Kidney tubule cell (primary cell): ENCODE results near the gene NUDT4.
"Not testable (repeated sequence)": the region's sequence is repeated elsewhere in the genome, so short reads cannot be mapped to it uniquely, and the experiment has no call there.

ENCODE experiments used
- DNase-seq: peaks from one replicate; pipeline ENCODE4 v3.0.0-alpha.2; 2018; ENCODE audit warnings: low spot score

Gene NUDT4

DNA sequence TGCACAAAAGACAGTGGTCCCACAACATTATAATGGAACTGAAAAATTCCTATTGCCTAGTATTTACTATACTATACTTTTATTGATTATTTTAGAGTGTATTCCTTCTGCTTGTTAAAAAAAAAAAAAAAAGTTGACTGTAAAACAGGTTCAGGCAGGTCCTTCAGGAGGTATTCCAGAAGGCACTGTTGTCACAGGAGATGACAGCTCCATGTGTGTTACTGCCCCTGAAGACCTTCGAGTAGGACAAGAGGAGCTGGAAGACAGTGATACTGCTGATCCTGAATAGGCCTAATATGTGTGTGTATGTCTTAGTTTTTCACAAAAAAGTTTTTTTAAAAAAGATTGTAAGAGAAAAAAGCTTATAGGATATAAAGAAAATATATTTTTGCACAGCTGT is 51.7 kb downstream of the NUDT4 start:
- DNase-seq: no peak

DNA sequence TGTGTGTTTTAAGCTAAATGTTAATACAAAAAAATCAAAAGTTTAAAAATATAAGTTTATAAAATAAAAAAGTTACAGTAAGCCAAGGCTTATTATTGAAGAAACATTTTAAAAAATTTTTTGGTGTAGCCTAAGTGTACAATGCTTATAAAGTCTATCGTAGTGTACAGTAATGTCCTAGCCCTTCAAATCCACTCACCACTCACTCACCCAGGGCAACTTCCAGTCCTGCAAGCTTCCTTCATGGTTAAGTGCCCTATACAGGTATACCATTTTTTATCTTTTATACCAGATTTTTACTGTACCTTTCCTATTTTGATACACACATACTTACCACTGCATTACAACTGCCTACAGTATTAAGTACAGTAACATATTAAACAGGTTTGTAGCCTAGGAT is 52.1 kb downstream of the NUDT4 start:
- DNase-seq: no peak

DNA sequence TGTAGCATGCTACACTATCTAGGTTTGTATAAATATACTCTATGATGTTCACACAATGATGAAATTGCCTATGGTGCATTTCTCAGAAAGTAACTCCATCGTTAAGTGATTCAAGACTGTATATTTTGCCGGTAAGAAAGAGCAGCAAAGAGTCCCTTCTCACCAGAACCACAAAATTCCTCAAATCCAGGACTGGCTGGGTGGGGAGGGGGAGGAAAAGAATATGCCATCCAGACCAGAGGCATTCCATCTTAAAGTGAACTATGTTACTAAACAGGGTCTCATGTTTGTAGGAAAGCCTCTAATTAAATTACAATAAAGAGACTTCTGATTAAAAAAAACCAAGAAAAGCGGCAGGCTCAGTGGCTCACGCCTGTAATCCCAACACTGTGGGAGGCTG is 52.6 kb downstream of the NUDT4 start:
- DNase-seq: no peak

DNA sequence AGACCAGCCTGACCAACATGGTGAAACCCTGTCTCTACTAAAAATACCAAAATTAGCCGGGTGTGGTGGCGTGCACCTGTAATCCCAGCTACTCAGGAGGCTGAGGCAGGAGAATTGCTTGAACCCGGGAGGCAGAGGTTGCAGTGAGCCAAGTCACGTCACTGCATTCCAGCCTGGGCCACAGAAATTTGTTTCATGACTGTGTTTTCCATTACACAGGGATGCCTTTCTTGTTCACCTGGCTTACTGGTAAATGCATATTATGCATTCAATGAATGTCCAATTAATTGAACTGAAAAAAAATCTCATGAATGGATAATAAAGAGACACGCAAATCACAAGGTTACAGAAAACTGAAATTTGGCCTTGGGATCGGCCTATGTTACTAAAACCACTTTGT is 54.3 kb downstream of the NUDT4 start:
- not testable (repeated sequence) for DNase-seq

DNA sequence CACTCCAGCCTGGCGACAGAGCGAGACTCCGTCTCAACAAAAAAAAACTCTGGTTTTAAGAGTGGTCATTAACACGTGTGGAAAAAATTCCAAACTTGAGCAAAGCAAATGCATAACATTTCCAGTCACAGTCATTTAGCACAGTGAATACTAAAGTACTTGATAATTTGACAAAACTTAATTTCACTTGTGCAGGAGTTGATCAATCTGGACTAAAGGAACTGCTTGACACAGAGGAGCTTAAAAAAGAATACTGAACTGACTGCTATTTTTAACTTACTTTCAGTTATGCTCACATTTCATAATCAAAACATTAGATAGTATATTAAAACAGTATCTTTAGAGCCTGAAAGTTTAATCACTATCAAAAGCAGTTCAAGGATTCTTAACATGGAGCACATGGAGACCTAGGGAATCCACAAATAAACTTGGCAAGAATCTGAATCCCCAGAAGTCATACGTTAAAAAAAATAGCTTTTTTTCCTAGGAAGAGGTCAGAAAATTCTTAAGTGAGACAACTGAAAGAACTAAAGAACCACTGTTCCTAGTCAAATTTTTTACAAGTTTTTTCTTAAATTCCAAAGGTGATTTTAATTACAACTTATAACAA is 56.6 kb downstream of the NUDT4 start:
- DNase-seq: no peak

DNA sequence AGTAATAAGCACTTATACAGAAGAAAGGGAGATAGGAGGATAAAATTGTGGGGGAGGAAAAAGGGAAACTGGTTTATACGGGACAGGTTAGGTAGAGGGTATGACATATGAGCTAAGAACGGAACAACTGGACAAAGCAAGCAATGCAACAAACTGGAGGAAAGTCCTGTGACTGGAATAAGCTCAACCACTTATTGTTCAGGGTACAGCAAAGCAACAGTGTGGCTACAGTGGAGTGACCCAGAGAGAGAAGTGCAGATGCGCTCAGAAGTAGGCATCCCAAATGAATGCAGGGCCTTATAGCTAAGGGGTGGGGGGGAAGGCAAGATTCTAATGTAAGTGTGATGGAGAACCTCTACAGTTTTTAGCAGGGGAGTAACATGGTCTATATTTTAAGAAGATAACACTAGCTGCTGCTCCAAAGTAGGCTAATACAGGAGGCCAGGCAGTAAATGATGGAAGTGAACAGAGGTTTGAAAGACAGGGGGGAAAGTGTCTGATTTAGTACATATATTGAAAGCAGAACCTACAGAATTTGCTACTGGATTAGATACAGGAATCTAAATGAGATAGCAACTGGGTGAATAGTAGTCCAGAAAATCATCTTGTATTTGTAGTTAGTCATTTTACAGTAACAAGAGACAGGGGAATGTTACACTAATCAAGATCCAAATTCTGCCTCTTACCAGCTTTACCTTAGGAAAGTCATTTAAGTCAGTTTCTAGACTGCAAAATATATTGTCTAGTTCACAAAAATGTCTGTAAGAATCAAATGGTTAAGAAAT is 60.7 kb downstream of the NUDT4 start:
- no peak for DNase-seq

DNA sequence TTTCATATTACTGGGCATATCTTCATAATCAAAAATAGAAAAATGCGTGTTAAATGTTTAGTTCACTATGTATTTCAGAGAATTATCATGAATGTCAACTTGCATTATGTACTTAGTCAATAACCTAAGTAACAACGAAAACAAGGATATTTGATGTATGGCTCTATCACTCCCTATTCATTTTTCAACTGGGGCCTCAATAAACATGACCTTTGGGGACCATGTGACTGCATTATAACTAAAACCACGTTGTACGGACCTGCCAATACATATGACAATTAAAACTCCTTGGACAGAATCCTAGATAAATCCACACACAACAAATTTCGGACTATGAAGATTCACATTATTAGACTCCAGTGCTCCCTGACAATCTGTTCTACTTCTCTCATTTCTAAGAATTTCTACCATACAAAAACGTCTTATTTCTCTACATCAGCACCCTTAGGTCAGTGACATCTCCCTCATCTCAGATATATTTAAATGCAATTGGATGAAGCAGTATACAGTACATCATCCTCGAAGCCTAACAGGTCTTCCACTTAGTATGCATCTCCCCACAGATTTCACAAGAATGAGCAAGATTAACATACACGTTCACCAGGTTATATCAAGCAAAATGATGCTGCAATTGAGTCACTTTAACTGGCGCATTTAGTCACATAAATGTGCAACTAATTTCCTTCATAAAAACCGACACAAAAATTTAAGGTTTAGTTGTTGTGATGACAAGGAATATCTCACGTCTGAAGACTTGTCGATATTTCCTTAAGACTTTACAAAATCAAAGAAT is 62.5 kb downstream of the NUDT4 start:
- DNase-seq: peak; percentile 18

DNA sequence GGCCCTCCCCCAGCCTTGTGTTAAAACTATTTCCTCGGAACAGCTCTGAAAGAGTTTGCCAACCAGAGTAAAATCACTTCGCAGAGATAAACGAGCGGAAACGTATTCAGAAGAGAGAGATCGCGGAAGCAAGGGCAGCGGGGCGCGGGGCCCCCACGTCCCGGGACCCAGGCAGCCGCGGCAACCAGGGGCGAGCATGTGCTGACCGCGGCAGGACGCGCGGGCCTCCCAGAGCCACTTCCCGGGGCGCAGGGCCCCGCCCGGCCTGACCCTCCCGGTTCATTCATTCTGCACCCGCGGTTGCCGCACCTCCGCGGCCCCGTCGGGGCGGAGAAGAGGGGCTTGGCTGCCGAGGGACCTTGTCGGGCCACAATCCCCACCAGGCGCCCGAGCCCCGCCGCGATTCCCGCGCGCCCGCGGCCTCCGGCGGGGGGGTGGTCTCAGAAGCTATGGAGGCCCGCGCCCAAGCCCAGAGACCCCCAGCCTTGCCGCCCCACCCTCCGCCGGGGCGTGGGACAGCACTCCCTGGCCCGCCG is 63.4 kb downstream of the NUDT4 start:
- DNase-seq: peak; percentile 30

DNA sequence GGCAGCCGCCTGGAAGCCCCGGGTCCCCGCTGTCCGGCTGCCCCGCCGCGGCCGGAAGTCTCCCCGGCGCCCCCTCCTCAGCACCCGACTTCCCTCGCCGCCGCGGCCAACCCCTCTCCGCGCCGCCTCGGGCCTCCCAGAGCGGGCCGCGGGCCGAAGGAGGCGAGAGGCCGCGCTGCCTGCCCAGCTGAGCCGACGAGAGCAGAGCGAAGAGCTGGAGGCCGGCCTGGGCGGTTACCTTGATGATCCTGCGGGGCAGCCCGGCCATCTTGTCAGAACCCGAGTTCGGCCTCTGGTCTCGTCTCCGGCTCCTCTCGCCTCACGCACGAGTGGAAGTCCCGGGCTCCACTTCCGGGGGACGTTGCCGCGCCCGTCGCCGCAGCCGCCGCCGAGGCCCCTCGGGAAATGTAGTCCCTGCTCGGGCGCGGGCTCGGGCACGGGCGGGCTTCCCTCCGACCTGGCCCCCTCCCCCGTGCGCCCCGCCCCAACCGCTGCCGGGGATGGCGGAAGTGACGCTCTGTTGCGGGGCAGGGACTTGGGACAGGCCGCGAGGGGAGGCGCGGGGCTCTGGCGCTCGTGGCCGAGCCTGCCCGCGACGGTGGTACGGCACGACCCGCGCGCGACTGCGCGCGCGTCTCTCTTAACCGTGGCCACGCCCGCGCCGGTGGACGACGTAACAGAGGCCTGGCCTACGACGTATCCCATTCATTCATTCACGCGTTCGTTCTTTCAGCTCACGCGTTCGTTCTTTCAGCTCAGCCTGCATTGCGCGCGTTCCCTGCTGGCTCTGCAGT is 64.1 kb downstream of the NUDT4 start, which contains the start of gene UBE2N:
Gene UBE2N (minus strand): TSS at position 331 of the 794 bp plus-strand sequence. CDS start 63 bp downstream, at position 268.
- peak; percentile 96 for DNase-seq

DNA sequence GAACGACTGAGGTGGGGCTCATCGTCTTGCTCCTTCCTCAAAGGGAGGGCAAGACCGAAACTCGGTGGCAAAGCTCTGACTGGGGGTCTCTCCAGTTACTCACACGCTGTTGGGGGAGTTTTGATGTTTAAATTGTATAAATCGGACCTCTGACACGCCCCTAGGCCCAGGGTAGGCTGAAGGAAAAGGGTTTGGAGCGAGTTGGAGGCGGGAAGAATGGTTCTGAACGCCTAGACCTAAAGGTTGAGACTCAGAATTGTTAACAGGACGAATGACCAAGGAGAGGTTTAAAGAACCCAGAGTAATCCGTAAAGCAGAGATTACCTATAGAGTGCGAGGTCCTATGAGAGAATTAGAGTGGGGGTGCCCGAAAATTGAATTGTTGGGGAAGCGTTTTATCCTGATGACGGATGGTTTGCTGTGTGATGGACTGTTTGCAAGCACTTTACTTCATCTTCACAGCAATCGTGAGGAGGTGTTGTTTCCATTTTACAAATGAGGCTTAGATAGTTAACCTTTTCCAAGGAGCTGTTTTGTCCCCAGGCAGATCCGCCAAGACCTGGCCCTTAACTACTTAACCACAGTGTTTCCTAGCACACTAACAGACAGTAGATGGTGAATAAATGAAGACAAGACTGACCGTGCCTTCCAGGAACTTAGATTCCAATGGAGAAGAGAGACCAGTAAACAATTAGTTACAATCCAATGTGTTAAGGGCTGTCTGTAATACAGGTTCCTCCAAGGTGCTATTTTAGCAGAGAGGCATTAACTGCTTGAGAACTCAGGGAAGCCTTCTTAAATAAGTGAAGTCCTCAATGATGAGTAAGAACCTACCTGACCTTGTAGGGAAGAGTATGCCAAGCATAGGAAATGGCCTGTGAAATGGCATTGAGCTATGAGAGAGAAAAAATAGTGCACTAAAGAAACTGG is 65.0 kb downstream of the NUDT4 start:
- peak; percentile 71 for DNase-seq

DNA sequence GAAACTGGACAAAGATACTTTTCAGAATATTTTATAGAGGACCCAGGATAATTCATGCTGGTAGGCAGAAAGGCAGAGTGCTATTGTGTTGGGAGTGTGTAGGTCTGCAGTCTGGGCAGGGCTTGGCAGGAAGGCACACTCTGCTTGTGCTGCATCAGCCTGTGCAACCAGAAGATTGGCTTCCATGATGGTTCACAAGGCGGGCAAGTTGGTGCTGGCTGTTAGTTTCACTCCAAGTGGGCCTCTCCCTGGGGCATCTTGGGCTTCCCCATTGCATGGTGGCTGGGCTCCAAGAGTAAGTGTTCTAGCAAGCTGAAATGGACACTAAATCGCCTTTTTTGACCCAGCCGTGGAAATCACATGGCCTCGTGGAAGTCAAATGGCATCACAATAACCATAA is 65.9 kb downstream of the NUDT4 start:
- no peak for DNase-seq

DNA sequence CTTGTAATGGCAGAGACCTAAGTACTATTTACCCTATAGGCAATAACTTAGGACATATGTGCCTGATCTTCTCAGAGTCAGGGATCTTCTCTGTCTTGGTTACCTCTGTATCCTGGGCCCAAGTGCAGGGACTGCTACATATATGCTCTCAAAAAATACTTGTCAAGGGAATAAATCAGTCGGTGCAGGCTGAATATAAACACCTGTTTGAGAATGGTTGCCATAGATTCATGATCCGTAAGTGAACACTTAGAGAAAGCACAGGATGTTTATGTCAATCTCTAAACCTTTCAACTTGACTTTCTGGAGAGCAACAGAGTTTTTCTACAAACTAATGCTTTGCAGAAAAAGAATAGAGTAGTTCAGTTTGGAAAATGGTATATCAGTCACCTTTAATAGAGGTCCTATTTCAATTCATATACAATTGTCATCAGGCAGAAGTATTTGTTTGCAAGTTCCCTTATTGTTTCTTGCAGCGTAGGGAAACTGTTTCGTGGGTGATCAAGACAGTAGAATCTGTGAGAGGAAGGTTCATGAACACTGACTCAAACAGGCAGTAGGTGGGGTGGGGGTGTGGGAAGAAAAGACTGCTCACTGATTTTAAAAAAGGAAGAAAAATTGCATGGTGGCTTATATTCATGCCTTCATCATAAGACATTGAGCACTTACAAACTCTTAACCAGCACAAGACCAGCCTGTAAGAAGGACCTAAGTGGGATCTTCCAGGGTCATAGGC is 70.0 kb downstream of the NUDT4 start:
- DNase-seq: no peak

DNA sequence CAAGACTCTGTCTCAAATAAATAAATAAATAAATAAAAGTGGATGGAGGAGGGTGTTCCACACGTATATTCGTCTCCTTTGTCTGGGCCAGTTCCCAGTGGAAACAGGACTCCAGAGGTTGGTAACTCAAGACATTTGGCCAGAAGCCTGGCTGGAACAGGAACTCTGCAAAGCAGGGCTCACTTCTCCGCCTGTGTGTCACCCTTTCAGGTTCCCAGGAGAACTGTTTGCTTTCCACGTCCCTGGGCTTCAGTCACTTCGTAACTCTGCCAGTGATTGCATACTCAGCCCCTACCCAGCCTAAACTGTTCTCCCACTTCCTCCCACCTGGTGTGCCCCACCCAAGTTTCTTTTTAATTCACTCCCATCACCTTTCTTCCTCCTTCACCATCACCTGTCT is 71.1 kb downstream of the NUDT4 start:
- DNase-seq: no peak

DNA sequence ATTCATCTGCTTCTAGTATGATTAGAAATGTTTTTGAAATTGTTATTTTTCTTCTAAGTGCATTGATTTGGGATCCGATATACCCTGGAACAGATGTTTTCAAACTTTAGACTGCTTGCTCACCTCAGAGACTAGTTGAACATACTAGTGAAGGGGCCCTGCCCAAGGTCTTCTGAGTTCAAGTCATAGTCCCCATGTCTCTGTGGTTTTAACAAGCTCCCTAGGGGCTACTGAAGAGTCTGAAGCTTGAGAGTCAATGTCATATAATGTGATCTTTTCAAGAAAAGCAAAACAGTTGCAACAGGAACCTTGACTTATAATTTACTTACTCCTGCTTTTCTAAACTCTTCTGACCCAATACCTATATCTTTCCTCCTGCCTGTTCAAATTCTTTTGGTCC is 71.6 kb downstream of the NUDT4 start:
- no peak for DNase-seq

DNA sequence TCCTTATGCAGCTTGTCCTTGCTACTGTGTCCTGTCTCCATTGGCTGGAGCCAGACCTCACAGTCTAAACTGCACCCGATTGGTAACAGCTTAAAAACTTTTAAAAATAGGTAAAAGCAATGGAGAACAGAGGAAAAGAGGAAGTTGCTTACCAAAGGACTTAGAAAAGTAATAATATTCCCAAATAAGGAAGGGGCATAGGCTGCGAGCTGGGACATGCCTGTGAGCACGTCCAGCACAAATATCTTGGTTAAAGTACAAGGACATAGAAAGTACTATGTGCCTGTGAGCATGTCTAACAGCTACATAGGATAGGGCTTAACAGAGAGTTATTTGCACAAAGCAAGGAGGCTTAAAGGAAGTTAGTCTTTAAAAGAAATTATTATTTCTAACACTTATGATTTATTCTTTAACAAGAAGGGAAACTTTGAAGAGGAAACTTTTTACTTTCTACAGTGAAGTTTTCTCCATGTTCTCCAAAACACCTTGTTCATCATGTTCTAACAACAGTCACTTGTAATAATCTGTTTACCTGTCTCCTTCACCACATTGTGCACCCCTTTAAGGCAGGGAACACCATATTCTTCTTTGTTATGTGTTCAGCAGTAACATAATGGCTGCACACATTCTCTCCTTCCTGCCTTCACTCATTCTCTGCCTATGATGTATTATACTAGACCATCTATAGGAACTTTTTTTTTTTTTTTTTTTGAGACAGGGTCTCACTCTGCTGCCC is 73.9 kb downstream of the NUDT4 start:
- DNase-seq: no peak

DNA sequence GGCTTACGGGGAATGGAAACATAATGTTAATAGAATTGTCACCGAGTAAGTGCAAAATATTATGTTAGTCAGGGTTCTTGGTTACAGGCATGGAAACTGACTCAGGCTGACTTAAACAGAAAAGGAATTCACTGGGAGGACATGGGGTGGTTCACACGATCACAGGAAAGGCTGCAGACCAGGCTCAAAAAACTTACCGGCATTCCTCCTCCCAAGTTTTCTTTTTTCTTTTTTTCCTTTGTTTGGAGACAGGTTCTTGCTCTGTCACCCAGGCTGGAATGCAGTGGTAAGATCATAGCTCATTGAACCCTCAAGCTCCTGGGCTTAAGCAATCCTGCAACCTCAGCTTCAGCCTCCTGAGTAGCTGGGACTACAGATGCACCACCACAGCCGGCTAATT is 75.9 kb downstream of the NUDT4 start:
- peak; percentile 76 for DNase-seq

DNA sequence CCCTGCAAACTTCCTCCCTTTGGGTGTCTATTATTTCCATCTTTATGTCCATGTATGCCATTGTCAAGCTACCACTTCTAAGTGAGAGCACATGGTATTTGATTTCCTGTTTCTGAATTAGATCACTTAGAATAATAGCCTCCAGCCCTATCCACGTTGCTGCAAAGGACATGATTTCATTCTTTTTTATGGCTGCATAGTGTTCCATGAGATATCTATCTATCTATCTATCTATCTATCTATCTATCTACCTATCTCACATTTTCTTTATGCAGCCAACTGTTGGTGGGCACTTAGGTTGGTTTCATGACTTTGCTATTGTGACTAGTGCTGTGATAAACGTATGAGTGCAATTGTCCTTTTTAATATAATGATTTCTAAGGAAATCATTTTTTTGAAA is 78.4 kb downstream of the NUDT4 start:
- DNase-seq: no peak
